GM18511 (cell line): Measurements from ENCODE around the gene GDF2.

Experiments
- ATAC-seq: cut with Tn5 transposase; IDR thresholded peaks from one replicate; pipeline ENCODE4 v1.9.1; 2021; ENCODE audit warnings: mild to moderate bottlenecking, moderate library complexity; ENCODE audit not compliant: unreplicated experiment

GDF2 gene

DNA sequence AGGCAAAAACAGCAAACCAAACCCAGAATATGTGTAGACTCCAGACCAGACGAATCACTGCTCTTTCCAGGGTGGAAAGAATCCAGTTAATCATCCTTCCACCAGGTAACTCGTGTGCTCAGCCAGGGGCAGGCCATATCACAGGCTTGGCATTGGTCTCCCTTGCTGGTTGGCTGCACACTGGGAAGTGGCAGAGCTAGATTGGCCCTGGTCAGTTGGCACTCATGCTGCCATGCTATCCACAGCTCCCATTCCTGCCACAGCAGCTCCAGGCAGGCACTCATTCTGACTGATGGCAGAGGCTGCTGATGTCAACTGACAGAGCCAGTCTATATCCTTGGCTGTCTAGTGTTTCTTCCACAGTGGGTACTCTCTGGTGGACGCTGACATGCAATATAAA is 31.9 kb upstream of the GDF2 start:
- no peak for ATAC-seq

DNA sequence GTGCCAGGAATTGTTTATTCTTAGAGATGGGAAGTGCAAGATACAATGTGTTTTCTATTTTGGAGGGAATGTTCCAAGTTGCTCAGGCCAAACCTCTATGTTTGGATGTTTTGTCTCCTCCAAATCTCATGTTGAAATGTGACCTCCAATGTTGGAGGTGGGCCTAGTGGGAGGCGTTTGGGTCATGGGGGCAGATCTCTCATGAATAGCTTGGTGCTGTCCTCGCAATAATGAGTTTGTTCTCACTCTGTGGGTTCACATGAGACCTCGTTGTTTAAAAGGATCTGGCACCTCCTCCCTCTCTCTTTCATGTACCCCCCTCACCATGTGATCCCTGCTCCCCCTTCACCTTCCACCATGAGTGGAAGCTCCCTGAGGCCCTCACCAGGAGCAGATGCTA is 30.6 kb upstream of the GDF2 start:
- ATAC-seq, result no peak

DNA sequence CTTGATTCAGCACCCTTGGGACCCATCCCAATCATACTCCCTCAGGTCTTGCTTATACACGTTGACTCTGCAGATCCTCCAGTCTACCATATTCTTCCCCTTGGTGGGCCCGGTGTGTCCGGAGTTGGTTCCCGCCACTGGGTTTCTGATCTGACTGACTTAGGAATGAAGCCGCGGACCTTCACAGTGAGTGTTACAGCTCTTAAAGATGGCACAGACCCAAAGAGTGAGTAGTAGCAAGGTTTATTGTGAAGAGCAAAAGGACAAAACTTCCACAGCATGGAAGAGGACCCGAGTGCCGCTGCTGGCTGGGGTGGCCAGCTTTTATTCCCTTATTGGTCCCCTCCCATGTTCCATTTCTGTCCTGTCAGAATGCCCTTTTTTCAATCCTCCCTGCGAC is 28.2 kb upstream of the GDF2 start:
- no peak for ATAC-seq

DNA sequence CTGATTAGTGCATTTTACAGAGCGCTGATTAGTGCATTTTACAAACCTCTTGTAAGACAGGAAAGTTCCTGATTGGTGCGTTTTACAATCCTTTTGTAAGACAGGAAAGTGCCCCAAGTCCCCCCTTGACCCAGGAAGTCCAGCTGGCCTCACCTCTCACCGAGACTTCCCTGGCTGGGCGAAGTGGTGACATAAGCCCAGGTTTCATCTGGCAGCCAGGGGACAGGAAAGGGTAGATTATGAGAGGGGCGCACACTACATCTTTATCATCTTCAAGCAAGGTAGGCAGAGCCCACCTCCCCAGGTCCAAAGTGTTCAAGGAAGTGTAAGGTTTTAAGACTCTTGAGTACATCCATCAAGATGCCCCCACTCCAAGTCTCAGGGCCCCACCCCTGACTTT is 27.8 kb upstream of the GDF2 start:
- no peak for ATAC-seq

DNA sequence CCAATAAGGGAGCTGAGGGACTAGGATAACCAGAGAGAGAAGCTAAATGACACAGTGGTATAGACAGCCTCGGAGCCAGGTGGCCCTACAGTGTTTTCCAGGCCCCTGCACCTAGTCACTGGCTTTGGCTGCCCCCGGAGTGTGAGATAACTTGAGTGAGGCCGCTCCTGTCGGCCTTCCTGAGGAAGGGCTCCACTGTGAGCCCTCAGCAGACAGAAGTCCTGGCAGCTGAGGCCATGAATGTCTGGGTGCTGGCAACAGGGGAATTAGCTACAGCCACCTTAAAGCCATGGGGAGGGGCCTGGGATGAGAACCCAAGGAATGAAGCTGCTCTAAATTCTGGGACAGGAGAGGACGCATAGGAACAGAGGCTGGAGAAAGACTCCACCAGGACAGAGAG is 26.8 kb upstream of the GDF2 start:
- ATAC-seq, result no peak

DNA sequence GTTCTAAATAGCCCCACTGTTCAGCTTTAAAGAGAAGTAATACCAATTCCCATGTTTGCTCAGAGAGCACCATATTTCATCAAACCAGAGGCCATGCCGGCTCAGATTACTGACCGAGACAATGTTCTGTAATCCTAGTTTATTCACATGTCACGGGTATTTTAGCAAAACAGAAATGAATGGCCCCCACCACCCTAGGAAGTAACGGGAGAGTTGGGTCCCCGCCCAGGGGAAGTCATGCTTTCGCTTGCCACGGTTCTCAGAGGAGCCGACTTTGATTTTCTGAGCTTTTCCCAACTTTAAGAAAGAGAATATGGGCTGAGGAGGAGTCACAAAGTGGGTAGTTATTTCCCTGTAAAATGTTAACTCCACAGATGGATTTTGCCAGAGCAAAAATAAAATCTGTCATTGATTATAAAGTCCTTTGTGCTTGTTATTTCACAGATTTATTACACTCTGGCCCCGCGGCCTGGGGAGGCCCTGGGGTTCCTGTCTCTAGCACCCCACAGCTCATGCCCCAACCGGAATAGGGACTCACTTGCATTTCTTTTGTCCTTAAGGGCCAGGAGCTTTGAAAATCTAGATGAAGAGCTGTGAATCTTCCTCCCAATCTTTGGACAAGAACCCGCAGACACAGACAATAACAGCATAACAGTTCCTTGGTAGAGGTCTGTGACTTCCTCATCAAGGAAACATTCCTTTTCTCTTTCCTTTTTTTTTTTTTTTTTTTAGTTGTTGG is 25.9 kb upstream of the GDF2 start:
- no peak for ATAC-seq

DNA sequence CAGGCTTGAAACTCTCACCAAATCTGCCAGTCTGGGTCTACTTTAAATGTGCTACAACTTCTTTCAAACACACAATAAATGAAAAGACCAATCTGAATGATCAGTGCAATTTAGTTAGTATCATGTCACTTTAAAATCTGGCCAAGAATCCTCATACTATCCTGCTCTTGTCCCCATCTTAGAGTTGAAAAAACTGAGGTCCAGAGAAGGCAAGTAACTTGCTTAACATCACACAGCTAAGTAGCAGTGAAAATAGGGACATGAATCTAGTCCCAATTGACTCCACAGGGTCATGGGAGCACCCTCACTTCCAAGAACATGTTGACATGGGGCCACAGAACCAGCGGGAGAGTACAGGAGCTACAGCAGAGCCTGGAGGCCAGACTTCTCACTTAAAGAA is 25.3 kb upstream of the GDF2 start:
- no peak for ATAC-seq

DNA sequence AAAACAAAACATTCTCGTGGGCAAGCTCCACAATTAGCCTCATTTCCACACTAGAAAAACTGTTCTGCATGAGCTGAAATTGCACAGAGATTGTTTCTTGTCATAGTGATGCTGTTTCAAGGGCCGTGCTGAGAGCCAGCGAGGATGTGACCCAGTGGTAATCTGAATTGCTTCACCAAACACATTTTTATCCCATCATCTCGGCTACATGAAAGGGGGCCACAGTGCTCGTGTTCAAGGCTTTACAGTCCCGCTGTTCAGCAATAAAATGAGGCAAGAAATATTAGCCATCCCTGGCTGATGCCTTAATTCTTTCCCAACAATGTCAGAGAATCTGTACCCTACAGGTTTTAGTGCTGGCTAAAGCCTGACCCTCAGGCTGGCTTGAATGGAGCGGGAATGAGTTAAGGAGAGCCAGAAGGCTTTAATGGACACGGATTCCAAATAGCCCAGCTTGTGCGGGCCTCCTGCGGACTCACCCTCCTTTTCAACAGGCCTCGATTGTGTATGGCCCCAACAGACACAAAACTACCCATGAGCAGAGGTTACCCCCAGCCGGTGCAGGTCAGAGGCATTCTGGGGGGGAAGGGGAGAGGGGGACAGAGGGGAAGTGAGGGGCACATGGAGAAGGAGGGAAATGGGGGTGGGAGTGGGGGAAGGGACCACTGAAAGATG is 24.3 kb upstream of the GDF2 start:
- no peak for ATAC-seq

DNA sequence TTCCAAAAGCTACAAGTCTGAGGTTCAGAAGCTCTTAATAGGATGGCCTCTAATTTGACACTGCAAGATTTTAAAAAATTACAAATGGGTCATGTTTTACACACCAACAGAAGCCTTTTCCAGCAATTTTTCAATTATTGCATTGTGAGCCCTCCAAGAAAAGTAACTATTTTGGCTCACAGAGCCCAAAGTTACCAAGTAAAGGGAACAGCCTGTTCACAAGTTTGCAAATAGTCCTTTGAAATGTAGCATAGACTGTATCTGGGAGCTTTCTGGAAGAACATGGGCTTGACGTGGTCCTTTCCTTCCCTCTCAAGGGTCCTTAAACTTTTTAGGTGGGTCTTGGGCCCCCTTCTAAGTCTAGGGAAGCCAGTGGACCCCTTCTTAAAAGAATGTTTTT is 23.5 kb upstream of the GDF2 start:
- ATAC-seq, result no peak

DNA sequence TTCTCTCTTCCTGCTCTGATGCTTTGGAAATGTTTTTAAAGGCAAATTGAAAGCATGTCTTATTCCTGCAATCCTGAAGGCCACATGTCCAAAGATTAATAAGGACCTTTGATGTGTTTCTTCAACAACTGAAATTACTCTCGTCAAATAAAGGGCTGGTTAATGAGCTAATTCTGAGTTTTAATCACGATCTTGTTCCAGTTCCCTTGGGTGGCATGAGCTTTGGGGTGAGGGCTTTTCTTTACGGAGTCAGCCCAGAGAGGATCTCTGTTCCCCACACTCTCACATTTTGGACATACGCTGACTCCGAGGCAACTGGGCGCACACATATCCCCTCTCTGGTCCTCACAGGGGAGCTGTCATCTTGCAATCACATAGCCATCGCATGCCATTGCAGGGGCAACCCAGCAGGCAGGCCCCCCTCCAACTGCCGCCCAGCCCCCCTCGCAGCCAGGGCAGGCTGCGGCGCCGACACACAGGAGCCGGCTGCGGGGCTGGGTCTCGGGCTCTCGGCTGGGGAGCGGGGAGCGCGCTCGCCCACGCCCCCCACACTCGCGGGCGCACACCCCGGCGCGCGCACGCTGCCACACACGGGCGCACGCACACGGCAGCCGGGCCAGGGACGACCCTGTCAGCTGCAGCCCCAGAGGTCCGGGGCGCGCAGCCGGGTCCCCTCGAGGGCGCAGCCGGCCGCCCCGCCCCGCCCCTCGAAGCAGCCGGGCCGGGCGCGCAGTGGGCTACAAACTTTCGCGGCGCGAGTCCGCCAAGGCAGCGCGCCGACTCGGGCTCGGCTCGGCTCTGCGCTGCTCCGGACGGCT is 22.4 kb upstream of the GDF2 start, which contains the start of gene GDF10:
GDF10 (plus strand) TSS at position 587 of the 818 bp plus-strand sequence. CDS start 455 bp downstream, outside the sequence.
- no peak for ATAC-seq

DNA sequence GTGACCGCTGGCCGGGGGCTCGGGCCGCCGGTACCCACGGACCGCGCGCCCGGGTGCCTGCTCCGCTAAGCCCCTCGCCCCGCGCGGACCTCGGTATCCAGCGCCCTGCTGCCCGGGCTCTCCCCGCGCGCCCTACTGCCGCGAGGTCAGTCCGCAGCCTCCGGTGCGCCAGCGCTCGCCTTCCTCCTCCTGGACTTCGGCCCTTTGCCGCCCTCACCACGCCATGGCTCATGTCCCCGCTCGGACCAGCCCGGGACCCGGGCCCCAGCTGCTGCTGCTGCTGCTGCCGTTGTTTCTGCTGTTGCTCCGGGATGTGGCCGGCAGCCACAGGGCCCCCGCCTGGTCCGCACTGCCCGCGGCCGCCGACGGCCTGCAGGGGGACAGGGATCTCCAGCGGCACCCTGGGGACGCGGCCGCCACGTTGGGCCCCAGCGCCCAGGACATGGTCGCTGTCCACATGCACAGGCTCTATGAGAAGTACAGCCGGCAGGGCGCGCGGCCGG is 21.8 kb upstream of the GDF2 start:
- ATAC-seq, result no peak

DNA sequence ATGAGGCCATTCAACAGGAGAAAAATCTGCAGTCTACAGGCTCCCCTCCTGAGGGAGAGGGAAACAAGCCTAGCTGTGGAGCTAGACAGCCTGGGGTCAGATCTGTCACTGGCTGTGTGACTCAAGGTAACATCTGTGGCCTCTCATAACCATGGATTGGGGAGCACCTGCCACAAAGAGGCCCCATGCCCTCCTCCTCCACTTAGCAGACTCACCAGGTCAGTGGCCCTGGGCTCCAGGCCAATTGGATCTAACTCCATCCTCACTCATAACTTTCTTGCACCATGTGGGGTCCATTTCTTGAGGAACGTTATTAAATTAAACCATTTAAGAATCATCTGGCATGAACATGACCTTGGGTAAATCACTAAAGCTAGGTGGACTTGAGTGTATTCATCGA is 20.4 kb upstream of the GDF2 start:
- ATAC-seq, result no peak

DNA sequence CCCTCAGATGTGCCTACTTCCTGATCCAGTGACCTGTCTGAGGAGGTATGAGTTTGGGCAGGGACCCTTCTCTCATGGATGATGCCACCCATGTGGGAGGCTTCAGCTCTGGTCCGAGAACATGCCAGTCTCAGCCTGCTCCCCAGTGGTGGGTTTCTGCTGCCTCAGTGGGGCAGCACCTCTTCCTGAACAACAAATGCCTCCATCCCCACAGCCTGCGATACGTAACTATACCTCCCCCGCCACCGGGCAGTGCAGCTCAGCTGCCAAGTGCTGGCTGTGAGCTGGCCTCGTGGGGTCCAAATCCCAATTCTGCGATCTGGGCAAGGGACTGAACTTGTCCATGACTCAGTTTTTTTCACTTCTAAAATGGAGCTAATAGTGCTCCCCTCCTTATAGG is 19.1 kb upstream of the GDF2 start:
- no peak for ATAC-seq

DNA sequence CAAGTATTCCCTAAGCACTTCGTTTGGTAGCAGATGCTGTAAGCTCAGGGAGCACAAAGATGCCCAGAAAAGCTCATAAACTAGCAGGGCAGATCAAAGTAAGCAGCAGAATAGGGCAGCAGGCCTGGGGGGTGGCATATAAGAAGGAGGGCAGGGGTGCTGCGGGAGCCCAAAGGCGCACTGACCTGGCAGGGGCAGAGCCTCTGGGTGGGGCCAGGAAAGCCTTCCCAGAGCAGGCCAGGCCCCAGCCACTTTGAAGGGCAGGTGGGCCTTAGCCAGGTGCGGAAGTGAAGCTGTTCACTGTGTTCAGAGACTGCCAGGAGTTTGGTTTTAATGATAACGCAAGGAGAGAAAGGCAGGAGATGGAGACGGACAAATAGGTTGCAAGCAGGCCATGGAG is 18.4 kb upstream of the GDF2 start:
- ATAC-seq, result no peak

DNA sequence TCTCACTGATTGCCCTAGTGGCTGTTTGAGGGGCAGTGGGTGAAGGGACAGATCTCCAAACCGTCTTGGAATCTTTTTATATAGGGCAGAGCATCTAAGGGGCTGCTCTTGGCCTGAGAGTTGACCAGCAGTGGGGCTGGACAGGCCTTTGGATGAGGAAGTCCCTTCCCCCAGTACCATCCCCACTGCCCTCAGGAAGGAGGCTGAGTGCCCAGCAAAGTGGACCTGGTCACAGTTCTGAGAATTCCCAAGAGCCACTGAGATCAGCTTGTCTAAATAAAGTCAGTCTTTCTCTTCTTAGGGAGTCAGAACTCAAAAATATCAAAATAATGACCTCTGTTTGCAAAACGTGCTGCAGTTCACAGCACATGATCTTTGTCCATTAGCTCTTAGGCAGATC is 16.7 kb upstream of the GDF2 start:
- ATAC-seq, result no peak

DNA sequence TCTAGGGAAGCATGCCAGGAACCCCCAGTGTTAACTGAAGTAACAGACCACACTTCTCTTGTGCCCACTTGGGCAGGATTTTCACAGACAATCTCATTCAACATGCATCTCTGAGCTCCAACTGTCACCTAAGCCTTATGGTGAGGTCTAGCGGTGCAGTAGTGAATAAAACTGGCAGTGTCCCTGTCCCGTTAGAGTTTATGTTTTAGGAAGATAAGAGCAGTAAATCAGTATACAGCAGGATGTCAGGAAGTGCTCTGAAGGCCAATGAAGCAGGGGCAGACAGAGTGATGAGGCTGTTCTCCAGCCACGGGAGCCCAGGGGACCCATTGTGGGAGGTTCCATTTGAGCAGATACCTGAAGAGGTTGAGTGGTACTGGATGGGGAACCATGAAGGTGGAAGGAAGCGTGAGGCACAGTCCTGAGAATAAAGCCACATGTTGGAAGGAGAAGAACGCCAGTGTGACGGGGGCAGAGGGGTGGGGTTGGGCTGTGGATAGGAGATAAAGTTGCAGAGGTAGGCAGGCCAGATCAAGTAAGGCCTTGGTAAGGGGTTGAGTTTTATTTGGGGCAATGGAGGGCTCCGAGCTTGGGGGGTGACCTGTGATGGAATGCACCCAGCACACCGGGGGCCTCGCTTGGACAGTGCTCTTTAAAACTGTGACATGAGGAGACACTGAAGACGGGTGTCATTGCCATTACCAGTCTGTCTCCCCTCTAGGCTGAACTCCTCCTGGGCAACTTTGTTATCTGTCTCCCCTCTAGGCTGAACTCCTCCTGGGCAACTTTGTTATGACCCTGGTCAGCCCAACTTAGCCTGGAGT is 15.7 kb upstream of the GDF2 start:
- no peak for ATAC-seq

DNA sequence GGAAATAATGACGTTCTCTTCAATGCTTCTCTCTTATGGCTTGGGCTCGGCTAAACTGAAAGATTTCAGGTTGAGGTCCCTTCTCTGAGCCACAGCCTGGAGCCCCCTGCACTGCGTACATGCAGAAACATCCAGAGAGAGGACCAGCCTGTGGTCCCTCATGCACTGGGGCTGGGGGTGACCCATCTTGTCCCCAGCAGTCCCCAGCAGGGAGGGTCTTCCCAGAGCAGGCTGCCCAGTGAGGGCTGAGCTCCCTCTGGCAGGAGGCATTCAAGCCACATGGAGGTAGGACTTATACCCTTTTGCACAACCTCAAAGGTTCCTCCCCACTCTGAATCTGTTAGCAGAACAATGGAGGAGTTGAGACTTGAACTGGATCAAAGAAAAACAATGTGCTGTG is 14.9 kb upstream of the GDF2 start:
- ATAC-seq, result no peak

DNA sequence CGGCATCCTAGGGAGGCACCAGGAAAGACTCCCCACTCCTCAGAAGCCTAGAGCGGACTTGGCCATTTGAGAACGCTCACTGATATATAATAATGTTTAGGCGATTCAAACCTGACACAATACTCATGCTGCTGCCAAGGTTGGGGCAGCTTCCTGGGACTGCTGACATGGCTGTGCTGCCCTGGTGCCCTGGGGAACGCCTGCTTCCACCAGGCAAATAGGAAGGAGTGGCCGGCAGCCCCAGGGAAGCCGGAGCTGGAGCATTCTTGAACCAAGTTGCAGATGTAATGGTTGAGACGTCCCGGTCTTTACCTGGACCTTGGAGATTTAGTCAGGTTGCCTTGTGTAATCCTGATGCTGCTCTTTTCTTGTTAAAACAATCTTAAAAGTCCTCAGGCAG is 13.5 kb upstream of the GDF2 start:
- no peak for ATAC-seq

DNA sequence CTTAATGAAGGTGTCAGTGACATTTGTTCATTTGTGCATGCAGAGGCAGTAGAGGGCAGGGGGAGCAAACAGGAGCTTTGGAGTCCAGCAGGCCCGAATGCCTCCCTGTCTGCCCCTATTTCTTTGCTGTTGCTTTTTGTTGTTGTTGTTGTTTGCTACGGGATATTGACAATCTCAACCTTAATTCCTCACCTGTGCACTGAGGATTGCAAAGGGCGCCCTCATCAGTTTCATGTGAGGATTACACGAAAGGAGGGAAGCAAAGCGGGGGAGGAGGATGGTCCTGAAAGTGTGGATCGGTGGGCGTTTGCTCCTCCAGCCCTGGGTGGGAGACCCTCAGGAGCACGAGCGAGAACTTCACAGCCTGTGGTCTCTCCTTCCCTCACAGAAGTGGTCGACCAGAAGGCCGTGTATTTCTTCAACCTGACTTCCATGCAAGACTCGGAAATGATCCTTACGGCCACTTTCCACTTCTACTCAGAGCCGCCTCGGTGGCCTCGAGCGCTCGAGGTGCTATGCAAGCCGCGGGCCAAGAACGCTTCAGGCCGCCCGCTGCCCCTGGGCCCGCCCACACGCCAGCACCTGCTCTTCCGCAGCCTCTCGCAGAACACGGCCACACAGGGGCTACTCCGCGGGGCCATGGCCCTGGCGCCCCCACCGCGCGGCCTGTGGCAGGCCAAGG is 12.7 kb upstream of the GDF2 start:
- ATAC-seq, result no peak

DNA sequence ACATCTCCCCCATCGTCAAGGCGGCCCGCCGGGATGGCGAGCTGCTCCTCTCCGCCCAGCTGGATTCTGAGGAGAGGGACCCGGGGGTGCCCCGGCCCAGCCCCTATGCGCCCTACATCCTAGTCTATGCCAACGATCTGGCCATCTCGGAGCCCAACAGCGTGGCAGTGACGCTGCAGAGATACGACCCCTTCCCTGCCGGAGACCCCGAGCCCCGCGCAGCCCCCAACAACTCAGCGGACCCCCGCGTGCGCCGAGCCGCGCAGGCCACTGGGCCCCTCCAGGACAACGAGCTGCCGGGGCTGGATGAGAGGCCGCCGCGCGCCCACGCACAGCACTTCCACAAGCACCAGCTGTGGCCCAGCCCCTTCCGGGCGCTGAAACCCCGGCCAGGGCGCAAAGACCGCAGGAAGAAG is 12.2 kb upstream of the GDF2 start:
- ATAC-seq, result no peak
